Measurements from ENCODE around the gene PHC1. TPM values are rescaled to one million over a fixed set of nuclear protein-coding genes. Genes with fewer than 3 reads are reported as not detected.

Gene PHC1
- polyA plus RNA-seq, 1 of the 3 experiments (the other 2 are of a cell fraction), result 27.0 TPM

GRCh38 chr12:8960176-8960575 is 45.9 kb downstream of the PHC1 start:
- 93% methylated on average over 2 of the region's 2 CpGs for WGBS (ENCODE audit: low lambda C conversion rate)
- TF ChIP-seq RAD21 (IDR thresholded peaks at IDR 0.05; ENCODE audit: low read length) (no peak), FOXJ3 (CRISPR knock-in tag; IDR thresholded peaks at IDR 0.05) (no peak), TCF12 (IDR thresholded peaks at IDR 0.05) (no peak), RXRA (IDR thresholded peaks at IDR 0.05; ENCODE audit: borderline replicate concordance, low read depth) (no peak), POLR2AphosphoS5 (IDR thresholded peaks at IDR 0.05; ENCODE audit: low read depth, low read length) (no peak), IRF3 (IDR thresholded peaks at IDR 0.05; ENCODE audit: low read depth, low read length) (no peak), MXI1 (IDR thresholded peaks at IDR 0.05; ENCODE audit: low read depth, low read length) (no peak), TEAD4 (IDR thresholded peaks at IDR 0.05; ENCODE audit: borderline replicate concordance, insufficient read depth) (no peak), NFIC (IDR thresholded peaks at IDR 0.05; ENCODE audit: borderline replicate concordance) (no peak), USF1 (IDR thresholded peaks at IDR 0.05; ENCODE audit: borderline replicate concordance, low read depth) (no peak), CTCF (IDR thresholded peaks at IDR 0.05) (no peak), REST (IDR thresholded peaks at IDR 0.05; ENCODE audit: low read depth, low read length) (no peak), EP300 (IDR thresholded peaks at IDR 0.05; ENCODE audit: borderline replicate concordance in 1 of 2, low read depth in 1 of 2, low read length in 1 of 2) (no peak), FOXM1 (IDR thresholded peaks at IDR 0.05; ENCODE audit: low read depth) (no peak), TAF1 (IDR thresholded peaks at IDR 0.05; ENCODE audit: borderline replicate concordance, low read depth, low read length) (no peak), YY1 (IDR thresholded peaks at IDR 0.05; ENCODE audit: low read depth) (no peak)
- H3K4me3 ChIP-seq (ENCODE audit: low read depth in 2 of 2, low read length in 1 of 2), result no peak overlapping the region
- no peaks in the 10 kb centered on the region for H3K79me2 ChIP-seq (ENCODE audit: insufficient read depth)
- H3K9ac ChIP-seq, result no peak overlapping the region
- H3K36me3 ChIP-seq (replicated peaks in 1 of 2; ENCODE audit: control insufficient read depth in 1 of 2, insufficient read depth in 2 of 2, low read length in 1 of 2), result no peaks in the 10 kb centered on the region
- ChIA-PET CTCF (interaction anchor here (0.9 to 1.3 kb wide), 3 partner anchors 9 to 89 kb away, joined by 3 to 7 read pairs (median 3); partner anchors contain the start of gene KLRG1), POLR2A (no interaction called here)
- H3K27me3 ChIP-seq (ENCODE audit: insufficient read depth), result no peaks in the 10 kb centered on the region
- no peak overlapping the region for H2AFZ ChIP-seq (ENCODE audit: low read depth)
- no peaks in the 10 kb centered on the region for H4K20me1 ChIP-seq (ENCODE audit: insufficient read depth)
- DNase-seq, result no peak
- no peaks in the 10 kb centered on the region for H3K9me3 ChIP-seq
- H3K4me2 ChIP-seq, result no peak overlapping the region
- H3K9me2 ChIP-seq, result no peaks in the 10 kb centered on the region
- no peak overlapping the region for H3K27ac ChIP-seq (ENCODE audit: low read depth in 2 of 2, low read length in 1 of 2)
- no peaks in the 10 kb centered on the region for H3F3A ChIP-seq (replicated peaks; ENCODE audit: insufficient read depth)
- no peaks in the 10 kb centered on the region; a peak in 1 of 4 replicates for H3K4me1 ChIP-seq (ENCODE audit: control insufficient read depth in 1 of 2, insufficient read depth in 2 of 2, low read depth in 1 of 2, low read length in 1 of 2)
